Dedifferentiated amniotic fluid mesenchymal stem cell (primary cell): ENCODE results near the gene RBMS2.

Source experiments
- DNase-seq: peaks from one replicate; pipeline ENCODE4 v3.0.0-alpha.2; 2016; ENCODE audit errors: extremely low spot score

Gene RBMS2

DNA sequence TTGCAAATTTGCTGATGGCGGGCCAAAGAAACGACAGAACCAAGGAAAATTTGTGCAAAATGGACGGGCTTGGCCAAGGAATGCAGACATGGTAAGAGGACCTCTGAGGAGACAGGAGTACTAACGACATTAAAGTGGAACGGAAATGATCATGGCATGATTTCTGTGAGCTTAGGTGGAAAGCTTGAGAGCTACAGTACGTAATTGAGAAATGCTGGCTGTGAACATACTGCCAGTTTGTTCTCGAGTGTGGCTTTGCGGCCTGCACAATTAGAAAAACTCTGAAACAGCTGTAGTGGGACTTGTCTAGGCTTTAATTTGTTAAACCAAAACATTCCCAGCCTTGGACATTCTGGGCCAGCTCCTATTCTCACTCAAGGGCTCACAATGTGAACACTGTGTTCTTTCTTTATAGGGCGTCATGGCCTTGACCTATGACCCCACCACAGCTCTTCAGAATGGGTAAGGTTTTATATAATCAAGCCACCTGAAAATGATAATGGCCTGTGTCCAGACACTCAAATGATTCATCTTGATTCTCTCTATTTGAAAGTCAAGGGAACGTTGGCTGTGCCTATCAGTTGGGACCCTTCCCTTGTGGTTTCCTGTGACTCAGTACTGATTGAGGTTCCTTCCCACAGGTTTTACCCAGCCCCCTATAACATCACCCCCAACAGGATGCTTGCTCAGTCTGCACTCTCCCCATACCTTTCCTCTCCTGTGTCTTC lies 60.0 kb downstream of the RBMS2 start:
- DNase-seq: no peak

- DNase-seq: no peak
These were observed 63.5 kb downstream of the RBMS2 start for GRCh38 chr12:56585098-56585497.

DNA sequence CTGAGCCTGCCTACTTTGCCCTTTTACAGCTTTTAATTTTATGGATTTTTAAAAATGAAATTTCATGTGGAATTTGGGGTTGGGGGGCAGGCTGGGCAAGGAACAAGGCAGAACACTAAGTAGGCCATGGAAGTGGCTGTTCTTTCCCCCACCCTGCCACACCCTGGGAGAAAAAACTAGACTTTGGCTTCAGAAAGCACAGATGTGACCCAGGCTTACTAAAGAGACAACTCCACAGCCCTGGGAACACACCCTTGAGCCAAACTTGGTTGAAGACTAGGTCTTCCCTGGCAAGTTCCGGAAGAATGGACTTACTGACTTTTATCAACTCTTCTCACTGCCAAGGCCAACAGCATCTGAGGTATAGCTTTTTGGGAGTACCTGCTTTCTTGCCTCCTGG lies 68.2 kb downstream of the RBMS2 start:
- no peak for DNase-seq

DNA sequence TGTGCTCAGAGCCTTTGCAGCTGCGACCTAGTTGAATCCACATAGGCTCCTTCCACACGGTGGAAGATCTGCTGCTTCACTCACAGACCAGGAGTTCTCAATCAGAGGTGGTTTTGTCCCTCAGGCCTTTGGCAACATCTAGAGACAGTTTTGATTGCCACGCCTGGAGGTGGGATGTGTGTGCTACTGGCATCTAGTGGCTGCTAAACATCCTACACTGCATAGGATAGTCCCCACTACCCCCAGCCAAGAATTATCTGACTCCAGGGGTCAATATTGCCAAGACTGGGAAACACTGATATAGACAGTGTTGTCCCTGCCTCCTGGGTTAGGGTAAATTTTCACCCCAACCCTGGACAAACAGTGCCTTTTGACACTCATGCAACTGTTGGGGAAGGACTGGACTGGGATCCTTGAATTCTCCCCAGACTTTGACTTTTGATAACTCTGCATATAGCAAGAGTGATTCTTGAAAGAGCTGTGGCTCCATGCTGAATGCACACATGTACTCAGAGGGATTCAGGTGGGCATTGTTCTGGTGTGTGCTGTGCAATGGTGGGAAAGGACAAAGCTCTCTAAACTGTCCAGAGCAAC lies 68.7 kb downstream of the RBMS2 start:
- no peak for DNase-seq

- no peak for DNase-seq
These were observed 69.5 kb downstream of the RBMS2 start for GRCh38 chr12:56591126-56591525.

DNA sequence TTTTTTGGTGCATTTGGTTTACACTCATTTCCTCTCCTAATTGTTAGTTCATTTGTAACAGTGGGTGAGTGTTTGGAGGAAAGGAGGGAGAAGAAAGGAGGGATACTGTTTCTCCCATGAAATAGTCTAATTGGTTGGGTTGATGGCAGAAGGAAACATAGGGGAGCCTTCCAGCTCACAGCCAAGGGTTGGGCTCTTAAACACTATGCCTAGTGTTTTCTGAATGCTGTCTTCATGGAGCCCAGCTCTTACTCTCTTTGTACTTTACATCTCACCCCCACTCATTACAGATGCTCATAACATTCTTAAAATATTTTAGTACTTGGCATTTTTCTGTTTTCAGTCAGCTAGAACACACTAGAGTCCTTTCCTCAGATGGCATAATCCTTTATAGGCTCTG lies 70.3 kb downstream of the RBMS2 start:
- peak; percentile 44 for DNase-seq

GRCh38 chr12:56593909-56594621 lies 72.4 kb downstream of the RBMS2 start:
- DNase-seq: peak; percentile 73

DNA sequence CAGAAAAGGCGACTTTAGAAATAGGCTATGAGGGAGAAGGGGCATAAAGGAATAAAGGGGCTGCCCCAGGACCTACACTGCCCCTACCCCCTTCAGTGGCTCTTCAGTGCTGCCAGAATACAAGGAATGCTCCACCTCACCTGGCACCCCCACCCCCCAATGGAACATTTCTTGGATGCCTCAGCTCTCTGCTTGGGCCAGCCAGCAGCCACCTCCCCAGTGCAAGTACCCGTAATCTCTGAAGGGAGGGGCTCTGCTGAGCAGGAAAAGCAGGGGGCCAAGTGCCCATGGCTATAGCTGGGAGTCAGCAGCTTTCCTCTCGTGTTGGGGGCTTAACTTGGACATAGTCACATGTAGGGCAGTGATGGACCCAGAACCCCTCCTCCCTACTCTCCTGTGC lies 75.2 kb downstream of the RBMS2 start:
- no peak for DNase-seq

DNA sequence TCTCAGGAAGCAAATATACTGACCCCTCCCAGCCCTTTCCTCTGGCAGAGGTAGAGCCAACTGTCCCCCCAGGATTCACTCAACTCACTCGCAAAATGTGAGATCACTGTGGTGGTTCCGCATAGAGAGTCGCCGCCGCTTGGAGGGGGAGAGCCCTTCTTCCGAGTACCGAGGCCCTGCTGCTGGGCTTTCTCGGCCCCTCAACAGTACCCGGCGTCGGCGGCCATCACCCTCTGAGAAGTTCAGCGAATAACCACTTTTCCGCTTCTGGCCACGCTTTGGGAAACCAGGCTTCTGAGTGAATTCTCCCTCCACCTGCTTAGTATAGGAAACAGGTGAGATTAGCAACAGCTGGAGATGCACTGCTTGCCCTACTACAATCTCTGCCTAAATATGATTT lies 77.4 kb downstream of the RBMS2 start:
- DNase-seq: no peak

- DNase-seq: no peak
These were observed 78.2 kb downstream of the RBMS2 start for GRCh38 chr12:56599797-56600196.

- no peak for DNase-seq
These were observed 79.1 kb downstream of the RBMS2 start for GRCh38 chr12:56600753-56601152.

- no peak for DNase-seq
These were observed 79.9 kb downstream of the RBMS2 start for GRCh38 chr12:56601503-56601902.

DNA sequence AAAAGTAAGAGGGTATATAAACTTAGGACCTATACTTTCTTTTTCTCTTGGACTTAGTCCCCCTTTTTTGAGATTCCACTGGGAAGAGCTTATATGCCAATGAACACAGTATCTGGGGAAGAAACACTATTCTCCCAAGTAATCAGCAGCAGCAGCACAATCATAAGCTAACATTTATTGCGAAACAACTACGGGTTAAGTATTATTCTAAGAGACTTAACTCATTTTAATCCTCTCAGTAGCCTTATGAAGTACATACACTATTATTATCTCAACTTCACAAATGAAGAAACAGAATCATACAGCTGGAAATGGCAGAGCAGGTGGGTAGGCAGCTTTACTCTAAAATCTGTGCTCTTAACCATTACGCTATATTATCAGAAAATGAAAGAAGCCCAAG lies 80.6 kb downstream of the RBMS2 start:
- DNase-seq: no peak

- DNase-seq: no peak
These were observed 82.7 kb downstream of the RBMS2 start for GRCh38 chr12:56604355-56604754.

DNA sequence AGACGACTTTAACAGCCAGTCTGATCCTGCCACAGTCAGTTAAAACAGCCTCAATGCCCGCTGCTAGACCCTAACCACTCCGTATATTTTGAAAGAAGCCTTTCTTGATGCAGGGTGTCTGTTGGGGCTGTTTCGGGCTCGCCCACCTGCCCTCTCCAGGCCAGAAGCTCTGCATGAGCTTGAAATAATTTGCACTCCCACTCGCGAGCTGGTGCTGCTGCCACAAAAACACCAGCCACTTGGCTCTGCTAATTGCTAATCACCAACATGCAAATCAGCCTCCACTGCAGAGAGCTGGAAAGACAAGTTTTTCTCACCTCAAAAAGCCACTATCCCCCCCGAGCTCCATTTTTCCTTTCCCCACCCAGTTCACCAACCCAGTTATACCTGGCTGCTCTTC lies 93.0 kb downstream of the RBMS2 start:
- no peak for DNase-seq

DNA sequence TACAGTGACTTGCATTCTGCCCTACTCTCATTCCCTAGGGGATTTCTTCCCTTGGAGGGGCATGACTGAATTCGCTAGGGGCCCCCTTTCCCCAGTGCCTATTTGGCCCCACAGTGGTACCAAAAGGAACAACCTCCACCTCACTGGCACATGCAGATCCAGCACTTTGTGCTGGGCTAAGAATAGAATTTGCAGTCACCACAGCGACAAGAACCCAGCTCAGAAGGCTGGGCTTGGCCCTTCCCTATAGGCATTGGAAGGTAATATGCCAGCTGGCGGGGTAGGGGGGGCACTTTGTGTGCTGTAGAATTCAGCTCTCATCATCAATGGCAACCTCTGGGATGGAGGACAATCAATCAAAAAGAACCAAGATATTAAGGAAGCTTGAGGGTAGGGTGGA lies 94.6 kb downstream of the RBMS2 start:
- no peak for DNase-seq

GRCh38 chr12:56616925-56617324 lies 95.3 kb downstream of the RBMS2 start:
- DNase-seq: no peak

DNA sequence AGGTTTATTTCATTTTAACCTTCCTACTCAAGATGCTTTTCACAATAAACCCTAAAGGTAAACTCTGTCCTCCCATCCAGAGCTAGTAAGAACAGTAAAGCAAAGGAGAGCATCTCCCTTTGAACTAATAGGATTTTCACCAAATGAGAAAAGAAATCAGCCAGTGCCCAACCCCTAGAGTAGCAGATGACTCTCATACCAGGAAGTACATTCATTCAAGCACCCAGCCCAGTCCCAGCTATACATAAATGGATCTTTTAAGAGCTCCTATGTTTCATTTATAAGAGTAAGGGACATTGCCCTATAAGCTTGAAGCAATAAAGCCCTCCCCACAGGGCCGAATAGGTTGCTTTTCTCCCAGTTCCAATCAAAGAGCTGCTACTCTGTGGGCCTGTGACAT lies 100.9 kb downstream of the RBMS2 start:
- DNase-seq: no peak

- DNase-seq: no peak
These were observed 105.1 kb downstream of the RBMS2 start for GRCh38 chr12:56626701-56627100.

DNA sequence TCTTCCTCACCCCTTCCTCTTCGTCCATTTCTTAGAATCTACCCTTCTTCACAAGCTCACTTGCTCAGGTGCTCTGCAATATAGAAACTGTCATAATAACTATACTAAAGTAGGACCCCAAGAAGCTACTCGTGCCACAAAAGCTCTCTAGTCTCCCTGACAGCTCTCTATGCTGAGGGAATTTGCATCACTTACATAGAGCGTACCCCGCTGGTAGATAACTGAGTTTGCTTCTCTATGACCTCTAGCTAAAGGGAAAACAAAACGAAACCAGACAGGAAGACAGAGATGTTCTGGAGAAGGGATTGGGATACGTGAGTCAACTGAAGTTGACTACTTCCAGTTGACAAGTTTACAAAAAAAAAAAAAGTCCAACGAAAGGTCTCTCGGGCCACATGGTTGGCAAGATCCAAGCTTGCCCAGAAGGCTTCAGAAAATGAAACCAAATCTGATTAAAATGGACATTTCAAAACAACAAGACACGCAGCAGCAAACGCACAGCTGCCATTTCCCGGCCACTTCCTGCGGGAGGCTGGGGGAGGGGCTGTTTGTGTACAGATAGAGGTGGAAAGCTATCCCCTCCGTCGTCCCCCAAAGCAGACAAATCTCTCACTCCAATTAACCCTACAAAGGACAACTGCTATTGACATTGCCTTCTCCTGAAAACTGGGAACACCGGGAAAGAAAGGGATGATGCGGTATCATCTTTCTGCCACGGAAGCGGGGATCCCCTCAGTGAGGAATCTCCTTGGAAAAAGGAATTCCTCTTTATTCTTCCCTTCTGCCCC lies 107.2 kb downstream of the RBMS2 start:
- DNase-seq: peak; percentile 63

DNA sequence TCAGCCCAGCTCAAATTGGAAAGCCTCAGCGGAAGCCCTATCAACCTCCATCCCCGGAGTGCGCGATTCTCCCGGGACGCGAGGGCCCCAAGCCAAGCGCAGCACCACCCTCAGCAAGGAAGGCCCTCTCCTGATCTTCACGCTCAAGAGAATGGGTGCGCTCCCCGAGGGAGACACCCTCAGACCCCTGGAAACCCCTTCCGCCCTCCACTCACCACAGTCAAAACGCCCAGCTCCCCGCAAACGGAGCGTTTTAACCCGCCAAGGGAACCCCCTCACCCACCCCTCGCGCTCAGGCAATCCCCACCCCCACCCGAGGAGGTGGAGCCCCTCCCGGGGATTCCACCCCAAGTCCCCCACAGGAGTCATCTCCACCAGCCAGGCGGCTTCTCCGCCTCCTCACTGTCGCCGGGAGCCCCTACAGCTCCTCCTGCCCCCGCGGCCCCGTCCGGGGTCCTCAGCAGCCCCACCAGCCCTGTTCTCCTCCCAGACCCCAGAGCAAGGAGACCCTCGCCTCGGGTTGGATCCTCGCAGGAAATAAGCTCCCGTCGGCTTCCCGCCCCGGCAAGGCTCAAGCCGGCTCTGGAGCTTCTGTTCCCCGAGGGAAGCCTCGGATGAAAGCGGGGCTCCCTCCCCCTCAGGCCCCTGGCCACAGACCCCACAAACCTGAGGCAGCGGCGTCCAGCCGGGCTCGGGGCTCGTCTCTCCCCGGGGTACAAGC lies 108.0 kb downstream of the RBMS2 start:
- DNase-seq: no peak

DNA sequence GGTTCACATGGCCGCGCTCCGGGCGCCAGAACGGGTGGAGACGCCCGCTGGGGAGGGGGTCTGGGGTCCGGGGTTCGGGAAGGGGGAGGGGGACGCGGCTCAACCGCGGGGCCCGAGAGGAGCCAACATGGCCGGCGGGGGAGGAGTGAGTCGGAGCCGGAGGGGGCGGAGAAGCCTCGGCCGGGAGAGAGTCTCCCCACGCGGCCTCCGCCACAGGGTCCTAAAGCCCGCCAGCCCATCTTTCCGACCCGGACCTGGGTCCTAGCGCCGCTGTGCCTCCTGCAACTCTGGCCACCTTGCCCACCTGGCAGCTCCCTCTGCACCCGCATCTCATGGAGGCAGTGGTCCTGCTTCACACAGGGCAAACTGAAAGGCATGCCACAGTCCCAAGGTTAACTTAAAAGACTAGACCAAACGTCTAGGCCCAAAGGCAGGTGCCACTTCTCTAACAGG lies 108.6 kb downstream of the RBMS2 start, which contains the start of gene BAZ2A:
BAZ2A (minus strand) TSS at position 147 of the 453 bp plus-strand sequence. CDS start 12,796 bp downstream, outside the sequence.
- peak; percentile 71 for DNase-seq
